Lung (tissue), 12 donors: ENCODE data around the gene SAXO1. TPM values are rescaled to one million over a fixed set of nuclear protein-coding genes. Genes with fewer than 3 reads are reported as not detected.

ENCODE experiments used
- ATAC-seq: fragments of 200-7000 bp; cut with Tn5 transposase; one replicate; pipeline ENCODE4 v1.9.1; 2020; ENCODE audit warnings: moderate number of reproducible peaks; ENCODE audit not compliant: insufficient read depth, low FRiP score
- DNase-seq, 3 donors: peaks; one replicate each; pipeline ENCODE4 v3.0.0-alpha.2; 2013 to 2017
- H3K27ac ChIP-seq, 2 donors: one replicate each; pipeline ENCODE4 v1.5.1; 2013; ENCODE audit warnings: mild to moderate bottlenecking in 2 of 2, moderate library complexity in 2 of 2, control low read depth in 1 of 2, inconsistent platforms in 1 of 2, low read depth in 1 of 2, low read length in 1 of 2
- H3K27me3 ChIP-seq, 3 donors: one replicate each; pipeline ENCODE4 v1.5.1; 2013; ENCODE audit warnings: low read length in 2 of 3; ENCODE audit not compliant: control insufficient read depth in 3 of 3, insufficient read depth in 3 of 3
- H3K36me3 ChIP-seq, 4 donors: one replicate each; pipeline ENCODE4 v1.5.1; 2013; ENCODE audit warnings: low read length in 4 of 4, mild to moderate bottlenecking in 1 of 4, moderate library complexity in 1 of 4; ENCODE audit not compliant: control insufficient read depth in 4 of 4, insufficient read depth in 4 of 4
- H3K4me1 ChIP-seq, 5 donors: one replicate each; pipeline ENCODE4 v1.5.1; 2013; ENCODE audit warnings: low read length in 5 of 5, mild to moderate bottlenecking in 2 of 5, moderate library complexity in 1 of 5; ENCODE audit not compliant: control insufficient read depth in 5 of 5, insufficient read depth in 5 of 5
- H3K4me3 ChIP-seq: one replicate; pipeline ENCODE4 v1.5.1; 2013; ENCODE audit warnings: mild to moderate bottlenecking, control low read depth, moderate library complexity
- H3K9ac ChIP-seq, 2 donors: one replicate each; pipeline ENCODE4 v1.5.1; 2013; ENCODE audit warnings: low read length in 2 of 2, control low read depth in 1 of 2; ENCODE audit not compliant: insufficient read depth in 1 of 2
- H3K9me3 ChIP-seq, 4 donors: one replicate each; pipeline ENCODE4 v1.5.1; 2013; ENCODE audit warnings: low read length in 3 of 4, mild to moderate bottlenecking in 1 of 4, moderate library complexity in 1 of 4; ENCODE audit not compliant: control insufficient read depth in 4 of 4, insufficient read depth in 3 of 4
- CTCF ChIP-seq: IDR thresholded peaks from 2 replicates; pipeline ENCODE4 v1.5.1; 2012; ENCODE audit warnings: mild to moderate bottlenecking; ENCODE audit errors: control extremely low read depth, extremely low read depth
- WGBS, 2 donors: extraction: QIAGEN DNeasy Blood & Tissue Kit; methylation state at CpG; one replicate each; pipeline ENCODE4 v1.1.7; 2013; 5-methylcytosine and 5-hydroxymethylcytosine counted together
- polyA plus RNA-seq, 2 donors: library from polyadenylated mRNA; stranded (reverse); fragments of 200-250 nt; gene quantifications; one replicate each; pipeline ENCODE4 v1.2.1, GENCODE V29; 2013
- total RNA-seq, 2 donors: library from RNA; depleted of rRNA in 1 of 2; stranded (reverse); fragments of >200 nt in 1 of 2; gene quantifications; one replicate each; pipeline ENCODE4 v1.2.1, GENCODE V29; 2014 to 2021
- donor health status: control.
- donor health status: control.
- donor health status: Bipolar disorder and iron deficiency.
- donor health status: healthy.
- donor health status: DM: yes; HTN: yes; CAD: no.

The SAXO1 gene
- total and polyA plus RNA-seq, 4 donors: 0.02 to 0.54 (median 0.21) TPM

GRCh38 chr9:18989097-18989496 lies 43.9 kb downstream of the SAXO1 start:
- H3K4me3 ChIP-seq: no peak overlapping the region
- H3K9ac ChIP-seq: no peak overlapping the region
- H3K9me3 ChIP-seq: peaks cover 0 to 2% (median under 1%) of the 10 kb centered on the region in 4 donors
- TF ChIP-seq CTCF: no peak
- no peak for ATAC-seq
- no peak for DNase-seq
- 78 to 96% methylated on average over 2 of the region's 2 CpGs for WGBS, 2 donors
- H3K27me3 ChIP-seq: no peaks in the 10 kb centered on the region
- H3K27ac ChIP-seq: no peak overlapping the region
- H3K4me1 ChIP-seq: peaks cover 0 to 2% (median 0%) of the 10 kb centered on the region in 5 donors
- no peaks in the 10 kb centered on the region for H3K36me3 ChIP-seq

- H3K4me3 ChIP-seq: no peak overlapping the region
- TF ChIP-seq CTCF: no peak
- no peaks in the 10 kb centered on the region for H3K4me1 ChIP-seq
- ATAC-seq (no peak), DNase-seq (no peak)
- peaks cover 0 to 4% (median under 1%) of the 10 kb centered on the region in 4 donors for H3K9me3 ChIP-seq
- H3K27me3 ChIP-seq: no peaks in the 10 kb centered on the region
- no peak overlapping the region for H3K27ac ChIP-seq
- H3K9ac ChIP-seq: no peak overlapping the region
- no peaks in the 10 kb centered on the region for H3K36me3 ChIP-seq
Observed at GRCh38 chr9:18988003-18988402, 45.0 kb downstream of the SAXO1 start.

GRCh38 chr9:18985996-18986395 lies 47.0 kb downstream of the SAXO1 start:
- Histone ChIP-seq H3K9ac (no peak overlapping the region), H3K4me1 (peaks cover 0 to 10% (median 0%) of the 10 kb centered on the region in 5 donors), H3K27me3 (no peaks in the 10 kb centered on the region), H3K9me3 (peaks cover 0 to 4% (median under 1%) of the 10 kb centered on the region in 4 donors), H3K36me3 (no peaks in the 10 kb centered on the region), H3K27ac (no peak overlapping the region), H3K4me3 (no peak overlapping the region)
- no peak for ATAC-seq
- no peak for DNase-seq
- TF ChIP-seq CTCF: no peak

GRCh38 chr9:18985464-18985951 lies 47.5 kb downstream of the SAXO1 start:
- ATAC-seq: no peak
- no peak overlapping the region for H3K9ac ChIP-seq
- no peaks in the 10 kb centered on the region for H3K27me3 ChIP-seq
- H3K9me3 ChIP-seq: peaks cover 0 to 4% (median 0%) of the 10 kb centered on the region in 4 donors
- H3K4me3 ChIP-seq: no peak overlapping the region
- no peaks in the 10 kb centered on the region for H3K36me3 ChIP-seq
- peaks cover 0 to 13% (median 0%) of the 10 kb centered on the region in 5 donors for H3K4me1 ChIP-seq
- DNase-seq: peak; percentile 42 to 68 (median 50)
- no peak for TF ChIP-seq CTCF
- H3K27ac ChIP-seq: no peak overlapping the region
- 69 to 83% methylated on average over 6 of the region's 6 CpGs for WGBS, 2 donors
